ENCODE measurements around the gene TECTB.

TECTB gene

DNA sequence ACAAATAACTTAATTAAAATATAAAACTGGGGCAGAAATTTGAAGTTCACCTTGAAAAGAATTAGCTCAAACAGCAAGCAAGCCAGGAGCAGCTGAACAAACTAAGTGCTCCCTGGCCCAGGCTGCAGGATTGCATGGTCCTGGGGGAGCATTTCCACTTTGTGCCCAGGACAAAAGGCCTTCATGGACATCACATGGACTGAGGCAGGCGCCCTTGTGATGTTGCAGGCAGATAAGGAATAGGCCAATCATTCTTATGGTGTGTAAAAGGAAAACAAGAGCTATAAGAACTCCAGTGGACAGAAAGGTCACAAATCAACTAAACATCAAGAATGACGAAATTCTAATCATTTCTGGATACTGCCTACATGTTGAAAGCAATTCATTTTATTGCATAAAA is 17.5 kb upstream of the TECTB start:
- H3K4me1 ChIP-seq (ENCODE audit: control insufficient read depth, insufficient read depth, low read length, poor library complexity, severe bottlenecking): no peaks in the 10 kb centered on the region
- DNase-seq: no peak
- no peaks in the 10 kb centered on the region for H3K9me3 ChIP-seq (ENCODE audit: control insufficient read depth, low read length)
- no peaks in the 10 kb centered on the region for H3K36me3 ChIP-seq (ENCODE audit: control insufficient read depth, insufficient read depth, low read length)
- H3K27ac ChIP-seq (ENCODE audit: insufficient read depth, low read length, poor library complexity, severe bottlenecking): no peak overlapping the region
- H3K4me3 ChIP-seq (ENCODE audit: insufficient read depth, low read depth, low read length, poor library complexity, severe bottlenecking): no peak overlapping the region
- H3K27me3 ChIP-seq (replicated peaks; ENCODE audit: control insufficient read depth, insufficient read depth, low read length, poor library complexity, severe bottlenecking): no peaks in the 10 kb centered on the region

DNA sequence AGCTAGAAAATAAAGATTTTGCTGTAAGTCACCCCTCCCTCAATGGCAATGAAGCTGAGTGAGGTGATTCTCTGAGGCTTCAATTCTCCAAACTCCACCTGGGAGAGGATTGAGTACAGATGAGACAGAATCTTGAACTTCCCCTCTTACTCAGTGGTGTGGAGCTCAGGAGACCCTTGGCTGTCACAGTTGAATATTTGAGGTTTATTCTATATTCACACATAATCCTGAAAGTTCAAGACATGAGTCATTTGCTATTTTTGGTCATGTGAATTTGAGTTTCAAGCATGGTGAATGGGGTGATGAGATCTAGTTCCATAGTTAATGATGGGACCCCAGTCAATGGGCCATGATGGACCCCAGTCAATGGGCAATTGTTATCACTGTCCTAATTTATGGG is 13.9 kb upstream of the TECTB start:
- H3K36me3 ChIP-seq (ENCODE audit: control insufficient read depth, insufficient read depth, low read length): no peaks in the 10 kb centered on the region
- H3K27ac ChIP-seq (ENCODE audit: insufficient read depth, low read length, poor library complexity, severe bottlenecking): no peak overlapping the region
- no peaks in the 10 kb centered on the region for H3K9me3 ChIP-seq (ENCODE audit: control insufficient read depth, low read length)
- no peaks in the 10 kb centered on the region for H3K4me1 ChIP-seq (ENCODE audit: control insufficient read depth, insufficient read depth, low read length, poor library complexity, severe bottlenecking)
- H3K27me3 ChIP-seq (replicated peaks; ENCODE audit: control insufficient read depth, insufficient read depth, low read length, poor library complexity, severe bottlenecking): no peaks in the 10 kb centered on the region
- no peak for DNase-seq
- no peak overlapping the region for H3K4me3 ChIP-seq (ENCODE audit: insufficient read depth, low read depth, low read length, poor library complexity, severe bottlenecking)

DNA sequence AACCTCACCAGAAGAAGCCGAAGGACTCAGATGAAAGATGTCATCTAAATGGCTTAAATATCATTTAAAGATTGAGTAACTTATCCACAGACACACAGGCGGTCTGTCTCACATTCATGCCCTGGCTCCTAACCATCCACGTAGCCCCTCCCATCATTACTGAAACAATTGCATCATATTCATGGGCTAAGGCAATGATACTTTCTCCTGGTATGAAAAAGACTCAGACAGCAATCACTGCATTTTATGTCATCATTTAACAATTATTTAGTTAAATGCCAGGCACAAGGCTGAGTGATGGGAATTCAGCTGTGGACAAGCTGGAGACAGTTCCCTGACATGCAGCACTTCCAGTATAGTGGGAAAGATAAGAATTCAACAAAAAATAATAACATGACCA is 11.2 kb upstream of the TECTB start:
- no peak overlapping the region for H3K27ac ChIP-seq (ENCODE audit: insufficient read depth, low read length, poor library complexity, severe bottlenecking)
- no peak for DNase-seq

DNA sequence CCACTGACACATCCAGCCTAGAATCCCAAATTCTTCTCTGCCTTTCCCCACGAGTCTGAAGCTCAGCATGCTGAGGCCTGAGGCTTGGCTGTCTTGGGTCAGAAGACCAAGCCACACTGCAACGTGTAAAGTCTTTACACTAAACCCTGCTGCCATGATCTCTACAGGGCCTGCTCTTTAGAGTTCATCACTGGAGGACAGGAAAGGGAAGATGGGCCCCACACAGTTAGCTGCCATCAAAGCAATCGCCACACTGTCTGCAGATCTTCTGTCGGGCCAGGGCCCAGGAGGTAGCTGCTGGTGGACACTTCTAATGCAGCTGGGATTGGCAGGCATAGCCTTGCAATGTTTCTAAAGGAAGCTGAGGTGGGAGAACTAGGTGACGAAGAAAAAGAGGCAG is 8.4 kb upstream of the TECTB start:
- Histone ChIP-seq H3K4me3 (ENCODE audit: insufficient read depth, low read depth, low read length, poor library complexity, severe bottlenecking) (no peak overlapping the region), H3K9me3 (ENCODE audit: control insufficient read depth, low read length) (no peaks in the 10 kb centered on the region), H3K27ac (ENCODE audit: insufficient read depth, low read length, poor library complexity, severe bottlenecking) (no peak overlapping the region), H3K36me3 (ENCODE audit: control insufficient read depth, insufficient read depth, low read length) (no peaks in the 10 kb centered on the region), H3K27me3 (replicated peaks; ENCODE audit: control insufficient read depth, insufficient read depth, low read length, poor library complexity, severe bottlenecking) (no peaks in the 10 kb centered on the region), H3K4me1 (ENCODE audit: control insufficient read depth, insufficient read depth, low read length, poor library complexity, severe bottlenecking) (no peaks in the 10 kb centered on the region)
- DNase-seq: no peak

More for the DNA sequence above, 11.2 kb upstream of the TECTB start:
- Histone ChIP-seq H3K27me3 (replicated peaks; ENCODE audit: control insufficient read depth, insufficient read depth, low read length, poor library complexity, severe bottlenecking) (no peaks in the 10 kb centered on the region), H3K9me3 (ENCODE audit: control insufficient read depth, low read length) (no peaks in the 10 kb centered on the region), H3K4me3 (ENCODE audit: insufficient read depth, low read depth, low read length, poor library complexity, severe bottlenecking) (no peak overlapping the region), H3K36me3 (ENCODE audit: control insufficient read depth, insufficient read depth, low read length) (no peaks in the 10 kb centered on the region), H3K4me1 (ENCODE audit: control insufficient read depth, insufficient read depth, low read length, poor library complexity, severe bottlenecking) (no peaks in the 10 kb centered on the region)

DNA sequence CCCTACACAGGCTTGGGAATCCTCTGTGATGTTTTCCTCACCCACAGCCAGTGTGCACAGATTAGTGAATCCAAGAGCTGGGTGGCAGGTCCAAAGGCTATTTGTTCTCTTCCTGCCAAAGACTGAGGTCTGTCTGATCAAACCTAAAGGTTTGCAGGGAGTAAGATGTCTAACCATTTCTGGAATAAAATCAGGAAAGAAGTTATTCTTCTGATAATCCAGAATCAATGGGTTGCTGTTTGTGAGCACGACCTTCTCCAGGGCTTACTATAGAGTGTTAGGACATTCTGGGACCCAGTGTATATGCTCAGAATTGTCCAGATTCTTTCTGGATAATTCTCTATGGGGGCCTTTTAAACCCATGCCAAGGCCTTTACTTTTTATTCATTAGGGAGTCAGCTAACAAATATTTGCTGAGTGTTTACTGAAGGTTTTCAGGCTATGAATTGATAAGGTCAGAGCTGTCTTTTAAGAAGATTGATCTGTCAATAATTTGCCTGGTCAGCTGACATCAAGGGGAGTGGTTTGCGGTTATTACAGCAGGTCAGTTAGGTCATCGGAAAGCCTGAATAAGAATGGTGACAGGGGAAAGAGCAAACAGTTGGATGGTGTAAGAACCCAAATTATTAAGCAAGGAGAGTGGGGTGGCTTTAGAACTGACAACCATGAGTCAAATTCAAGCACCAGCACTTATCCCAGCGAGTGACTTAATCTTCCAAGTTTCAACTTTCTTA is 7.5 kb upstream of the TECTB start:
- DNase-seq: no peak
- H3K27ac ChIP-seq (ENCODE audit: insufficient read depth, low read length, poor library complexity, severe bottlenecking): no peak overlapping the region
- no peak overlapping the region for H3K4me3 ChIP-seq (ENCODE audit: insufficient read depth, low read depth, low read length, poor library complexity, severe bottlenecking)
- H3K36me3 ChIP-seq (ENCODE audit: control insufficient read depth, insufficient read depth, low read length): no peaks in the 10 kb centered on the region
- H3K4me1 ChIP-seq (ENCODE audit: control insufficient read depth, insufficient read depth, low read length, poor library complexity, severe bottlenecking): no peaks in the 10 kb centered on the region
- H3K9me3 ChIP-seq (ENCODE audit: control insufficient read depth, low read length): no peaks in the 10 kb centered on the region
- no peaks in the 10 kb centered on the region for H3K27me3 ChIP-seq (replicated peaks; ENCODE audit: control insufficient read depth, insufficient read depth, low read length, poor library complexity, severe bottlenecking)

DNA sequence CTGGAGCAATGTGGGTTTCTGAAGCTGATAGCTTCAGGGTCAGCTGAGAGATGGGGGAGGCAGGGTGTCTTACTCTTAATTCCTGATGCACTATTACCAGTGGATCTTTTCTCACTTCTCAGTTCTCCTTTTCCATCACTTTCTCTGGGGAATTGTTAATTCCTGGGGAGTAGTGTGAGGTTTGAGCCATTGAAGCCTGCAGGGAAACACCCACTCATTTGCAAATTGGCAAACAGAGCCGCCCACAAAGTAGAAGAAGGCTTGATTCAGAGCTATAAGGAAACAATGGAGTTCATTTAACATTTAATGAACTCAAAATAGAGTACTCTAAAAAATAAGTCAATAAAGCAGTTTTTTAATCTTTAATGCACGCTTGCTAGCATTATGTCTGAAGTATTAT is 4.3 kb upstream of the TECTB start:
- no peaks in the 10 kb centered on the region for H3K4me1 ChIP-seq (ENCODE audit: control insufficient read depth, insufficient read depth, low read length, poor library complexity, severe bottlenecking)
- H3K4me3 ChIP-seq (ENCODE audit: insufficient read depth, low read depth, low read length, poor library complexity, severe bottlenecking): no peak overlapping the region

DNA sequence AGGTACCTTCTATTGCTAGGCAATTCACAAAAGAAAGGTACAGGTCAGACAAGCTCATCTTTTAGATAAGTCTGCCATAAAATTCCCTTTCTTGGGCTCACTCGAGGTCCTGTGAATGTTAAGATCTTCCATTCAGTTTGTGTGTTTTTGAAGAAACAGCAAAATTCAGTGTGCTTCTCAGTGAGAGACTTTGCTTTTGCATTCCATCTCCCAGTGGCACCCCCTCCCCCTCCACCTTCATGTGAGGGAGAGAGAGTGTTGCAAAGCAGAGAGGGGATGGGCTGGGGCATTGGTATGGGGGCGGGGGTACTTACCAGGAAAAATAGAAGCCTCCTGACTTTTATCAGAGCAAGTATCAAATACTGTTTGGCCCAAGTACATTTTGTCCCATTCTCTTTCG is 3.8 kb upstream of the TECTB start:
- no peaks in the 10 kb centered on the region for H3K36me3 ChIP-seq (ENCODE audit: control insufficient read depth, insufficient read depth, low read length)
- no peaks in the 10 kb centered on the region for H3K9me3 ChIP-seq (ENCODE audit: control insufficient read depth, low read length)
- no peaks in the 10 kb centered on the region for H3K4me1 ChIP-seq (ENCODE audit: control insufficient read depth, insufficient read depth, low read length, poor library complexity, severe bottlenecking)
- DNase-seq: no peak
- H3K4me3 ChIP-seq (ENCODE audit: insufficient read depth, low read depth, low read length, poor library complexity, severe bottlenecking): no peak overlapping the region
- no peaks in the 10 kb centered on the region for H3K27me3 ChIP-seq (replicated peaks; ENCODE audit: control insufficient read depth, insufficient read depth, low read length, poor library complexity, severe bottlenecking)
- no peak overlapping the region for H3K27ac ChIP-seq (ENCODE audit: insufficient read depth, low read length, poor library complexity, severe bottlenecking)

More for the DNA sequence above, 4.3 kb upstream of the TECTB start:
- Histone ChIP-seq H3K36me3 (ENCODE audit: control insufficient read depth, insufficient read depth, low read length) (no peaks in the 10 kb centered on the region), H3K27ac (ENCODE audit: insufficient read depth, low read length, poor library complexity, severe bottlenecking) (no peak overlapping the region), H3K9me3 (ENCODE audit: control insufficient read depth, low read length) (no peaks in the 10 kb centered on the region), H3K27me3 (replicated peaks; ENCODE audit: control insufficient read depth, insufficient read depth, low read length, poor library complexity, severe bottlenecking) (no peaks in the 10 kb centered on the region)
- DNase-seq: no peak

DNA sequence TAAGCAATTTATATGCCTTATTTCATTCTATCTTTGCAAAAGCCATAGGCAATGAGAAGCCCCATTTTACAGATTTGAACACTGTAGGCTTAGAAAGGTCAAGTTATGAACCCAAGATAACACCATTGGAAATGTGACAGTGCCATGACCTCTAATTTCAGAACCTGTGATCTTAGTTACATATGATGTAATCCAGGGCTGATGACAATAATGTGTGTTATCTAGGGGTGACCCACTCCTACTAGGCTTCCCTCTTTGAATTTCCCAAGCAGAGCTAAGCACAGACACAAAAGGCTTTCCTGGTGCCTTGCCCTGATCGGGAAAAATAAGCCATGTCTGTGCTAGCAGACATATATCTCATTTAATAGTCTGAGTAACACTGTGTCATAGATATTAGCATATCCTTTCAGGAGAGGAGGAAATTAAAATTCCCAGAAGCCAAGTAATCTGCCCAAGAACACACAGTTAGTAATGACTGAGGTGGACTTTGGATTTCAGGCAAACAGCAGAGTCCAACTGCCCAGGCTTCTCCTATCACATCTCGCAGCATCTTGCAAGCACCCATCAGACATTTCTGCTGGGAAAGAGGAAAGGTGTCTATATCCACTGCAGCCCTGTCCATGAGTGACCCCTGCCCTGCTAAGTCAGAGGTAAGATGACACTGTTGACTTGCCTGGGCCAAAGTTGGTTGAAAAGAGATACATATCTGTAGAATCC is 2.8 kb upstream of the TECTB start:
- Histone ChIP-seq H3K27ac (ENCODE audit: insufficient read depth, low read length, poor library complexity, severe bottlenecking) (no peak overlapping the region), H3K4me3 (ENCODE audit: insufficient read depth, low read depth, low read length, poor library complexity, severe bottlenecking) (no peak overlapping the region), H3K27me3 (replicated peaks; ENCODE audit: control insufficient read depth, insufficient read depth, low read length, poor library complexity, severe bottlenecking) (no peaks in the 10 kb centered on the region), H3K36me3 (ENCODE audit: control insufficient read depth, insufficient read depth, low read length) (no peaks in the 10 kb centered on the region), H3K4me1 (ENCODE audit: control insufficient read depth, insufficient read depth, low read length, poor library complexity, severe bottlenecking) (no peaks in the 10 kb centered on the region), H3K9me3 (ENCODE audit: control insufficient read depth, low read length) (no peaks in the 10 kb centered on the region)
- DNase-seq: no peak

DNA sequence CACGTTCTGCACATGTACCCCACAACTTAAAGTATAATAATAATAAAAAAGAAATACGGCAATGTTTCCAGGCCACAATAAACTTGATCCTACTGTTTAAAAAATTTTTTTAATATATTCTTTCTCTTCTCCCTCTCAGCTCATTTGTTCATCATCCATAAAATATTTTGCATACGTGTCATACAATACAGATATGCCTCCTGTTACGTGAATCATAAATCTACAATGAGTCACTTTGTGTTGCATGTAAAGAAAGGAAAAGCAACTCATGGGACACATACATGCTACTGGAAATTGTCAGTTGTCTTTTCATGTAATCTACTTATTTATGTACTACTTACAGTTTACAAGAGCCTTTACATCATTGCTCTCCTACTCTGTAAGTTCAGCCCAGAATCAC is 1.1 kb upstream of the TECTB start:
- H3K36me3 ChIP-seq (ENCODE audit: control insufficient read depth, insufficient read depth, low read length): no peaks in the 10 kb centered on the region
- no peaks in the 10 kb centered on the region for H3K27me3 ChIP-seq (replicated peaks; ENCODE audit: control insufficient read depth, insufficient read depth, low read length, poor library complexity, severe bottlenecking)
- no peak overlapping the region for H3K27ac ChIP-seq (ENCODE audit: insufficient read depth, low read length, poor library complexity, severe bottlenecking)
- H3K9me3 ChIP-seq (ENCODE audit: control insufficient read depth, low read length): no peaks in the 10 kb centered on the region
- DNase-seq: no peak
- no peak overlapping the region for H3K4me3 ChIP-seq (ENCODE audit: insufficient read depth, low read depth, low read length, poor library complexity, severe bottlenecking)
- H3K4me1 ChIP-seq (ENCODE audit: control insufficient read depth, insufficient read depth, low read length, poor library complexity, severe bottlenecking): no peaks in the 10 kb centered on the region

Measured in effector memory CD4-positive, alpha-beta T cell (primary cell).